NCI-H2171 treated with DMSO at 0.1 percent for 48 hours (cell line): ENCODE results near the gene AATK.

Experiments
- DNase-seq: peaks from one replicate; lab custom pipeline; 2025; lab: John Stamatoyannopoulos, UW

Gene AATK

GRCh38 chr17:81166033-81166492, at the start of gene AATK:
TSS of gene AATK (minus strand) at chr17:81166221. CDS start at chr17:81165992, 229 bp downstream.
- no peak for DNase-seq

- no peak for DNase-seq
These were observed 48.0 kb upstream of the AATK start for GRCh38 chr17:81213978-81214377.

- DNase-seq: no peak
These were observed 46.3 kb upstream of the AATK start for GRCh38 chr17:81212365-81212764.

- DNase-seq: no peak
These were observed 44.8 kb upstream of the AATK start for GRCh38 chr17:81210868-81211267.

GRCh38 chr17:81210466-81210865, 44.4 kb upstream of the AATK start:
- DNase-seq: no peak

GRCh38 chr17:81209141-81209540, 43.1 kb upstream of the AATK start:
- DNase-seq: no peak

GRCh38 chr17:81208651-81209050, 42.6 kb upstream of the AATK start:
- no peak for DNase-seq

GRCh38 chr17:81207610-81208581, 41.9 kb upstream of the AATK start:
- DNase-seq: peak; percentile 74

- no peak for DNase-seq
These were observed 40.6 kb upstream of the AATK start for GRCh38 chr17:81206657-81207056.

- DNase-seq: peak; percentile 11
These were observed 40.1 kb upstream of the AATK start for GRCh38 chr17:81206166-81206565.

GRCh38 chr17:81204578-81204977, 38.6 kb upstream of the AATK start:
- DNase-seq: no peak

GRCh38 chr17:81203136-81203535, 37.1 kb upstream of the AATK start:
- DNase-seq: no peak

- DNase-seq: no peak
These were observed 36.3 kb upstream of the AATK start for GRCh38 chr17:81202318-81202717.

- DNase-seq: peak; percentile 35
These were observed 34.9 kb upstream of the AATK start for GRCh38 chr17:81200695-81201580.

GRCh38 chr17:81200201-81200600, 34.2 kb upstream of the AATK start:
- DNase-seq: no peak

- no peak for DNase-seq
These were observed 33.4 kb upstream of the AATK start for GRCh38 chr17:81199482-81199830.

- DNase-seq: no peak
These were observed 32.9 kb upstream of the AATK start for GRCh38 chr17:81198826-81199481.

- DNase-seq: no peak
These were observed 31.9 kb upstream of the AATK start for GRCh38 chr17:81197831-81198490.

- no peak for DNase-seq
These were observed 31.4 kb upstream of the AATK start for GRCh38 chr17:81197409-81197795.

- no peak for DNase-seq
These were observed 30.7 kb upstream of the AATK start for GRCh38 chr17:81196505-81197408.
